DOHH2 (cell line): Measurements from ENCODE around the gene EEF1E1.

Experiments
- H3F3A ChIP-seq: fragments of 200-600 bp; sonication (generic), shearing (Covaris generic); 2 replicates; pipeline ENCODE4 v1.6.0; 2016; ENCODE audit warnings: antibody characterized with exemption, mild to moderate bottlenecking; ENCODE audit not compliant: control insufficient read depth, insufficient read depth
- H3K27ac ChIP-seq: fragments of 200-600 bp; sonication (generic); 2 replicates; pipeline ENCODE4 v1.5.1; 2014; ENCODE audit warnings: low read depth, mild to moderate bottlenecking, low read length, moderate library complexity
- H3K27me3 ChIP-seq: fragments of 200-600 bp; sonication (generic); 2 replicates; pipeline ENCODE4 v1.6.1; 2014; ENCODE audit warnings: mild to moderate bottlenecking, low read length, mixed read lengths; ENCODE audit not compliant: control insufficient read depth
- H3K36me3 ChIP-seq: fragments of 200-600 bp; sonication (generic); 2 replicates; pipeline ENCODE4 v1.6.1; 2014; ENCODE audit warnings: mild to moderate bottlenecking, low read length, moderate library complexity, mixed read lengths; ENCODE audit not compliant: control insufficient read depth
- H3K4me1 ChIP-seq: fragments of 200-600 bp; sonication (generic); 2 replicates; pipeline ENCODE4 v1.6.1; 2014; ENCODE audit warnings: mild to moderate bottlenecking, low read length, mixed read lengths; ENCODE audit not compliant: control insufficient read depth
- H3K4me2 ChIP-seq: fragments of 200-600 bp; sonication (generic); 2 replicates; pipeline ENCODE4 v1.6.0; 2014; ENCODE audit warnings: mild to moderate bottlenecking, low read length, moderate library complexity
- H3K4me3 ChIP-seq: fragments of 200-600 bp; sonication (generic); 2 replicates; pipeline ENCODE4 v1.5.1; 2014; ENCODE audit warnings: mild to moderate bottlenecking, low read length, mixed read lengths
- H3K79me2 ChIP-seq: fragments of 200-600 bp; sonication (generic); 2 replicates; pipeline ENCODE4 v1.6.1; 2014; ENCODE audit warnings: mild to moderate bottlenecking, low read length, mixed read lengths; ENCODE audit not compliant: control insufficient read depth
- H3K9me2 ChIP-seq: fragments of 200-600 bp; sonication (generic); replicated peaks from 2 replicates; pipeline ENCODE4 v1.6.1; 2014; ENCODE audit warnings: mild to moderate bottlenecking, low read length, mixed read lengths; ENCODE audit not compliant: control insufficient read depth
- H3K9me3 ChIP-seq: fragments of 200-600 bp; sonication (generic); 2 replicates; pipeline ENCODE4 v1.6.1; 2014; ENCODE audit warnings: antibody characterized with exemption, low read length, mixed read lengths; ENCODE audit not compliant: control insufficient read depth, insufficient read depth
- H4K20me1 ChIP-seq: fragments of 200-600 bp; sonication (generic); 2 replicates; pipeline ENCODE4 v1.6.0; 2014; ENCODE audit warnings: low read depth, mild to moderate bottlenecking, antibody characterized with exemption, low read length, moderate library complexity; ENCODE audit not compliant: control insufficient read depth, insufficient read depth
- EZH2phosphoT487 ChIP-seq: fragments of 200-600 bp; sonication (generic); IDR thresholded peaks from 2 replicates; pipeline ENCODE4 v1.6.1; 2017; ENCODE audit warnings: borderline replicate concordance, mild to moderate bottlenecking, antibody characterized with exemption, low read length, moderate library complexity, mixed read lengths
- TF ChIP-seq, protein P1 (sequence below): fragments of 200-600 bp; sonication (generic); IDR thresholded peaks from one replicate; pipeline ENCODE4 v1.5.1; 2014; ENCODE audit warnings: antibody characterized with exemption, mild to moderate bottlenecking, low read depth, low read length; ENCODE audit not compliant: poor library complexity, severe bottlenecking

Gene EEF1E1

DNA sequence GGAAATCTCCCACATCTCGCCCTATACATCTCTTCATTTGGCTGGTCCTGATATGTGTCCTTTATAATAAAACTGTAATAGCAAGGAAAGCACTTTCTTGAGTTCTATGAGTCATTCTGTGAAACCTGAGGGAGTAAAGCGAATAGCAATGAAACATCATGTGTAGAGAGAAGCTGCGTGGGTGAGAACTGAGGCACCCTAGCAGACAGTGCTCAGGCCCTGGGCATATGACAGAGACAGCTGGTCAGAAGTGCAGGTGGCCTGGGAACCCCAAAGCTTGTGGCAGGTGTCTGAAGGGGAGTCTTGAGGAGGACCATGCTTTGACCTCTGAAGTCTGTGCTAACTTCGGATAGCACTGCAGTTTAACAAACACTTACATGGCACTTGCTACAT is 36.8 kb downstream of the EEF1E1 start:
- no peak overlapping the region for H3K4me2 ChIP-seq

DNA sequence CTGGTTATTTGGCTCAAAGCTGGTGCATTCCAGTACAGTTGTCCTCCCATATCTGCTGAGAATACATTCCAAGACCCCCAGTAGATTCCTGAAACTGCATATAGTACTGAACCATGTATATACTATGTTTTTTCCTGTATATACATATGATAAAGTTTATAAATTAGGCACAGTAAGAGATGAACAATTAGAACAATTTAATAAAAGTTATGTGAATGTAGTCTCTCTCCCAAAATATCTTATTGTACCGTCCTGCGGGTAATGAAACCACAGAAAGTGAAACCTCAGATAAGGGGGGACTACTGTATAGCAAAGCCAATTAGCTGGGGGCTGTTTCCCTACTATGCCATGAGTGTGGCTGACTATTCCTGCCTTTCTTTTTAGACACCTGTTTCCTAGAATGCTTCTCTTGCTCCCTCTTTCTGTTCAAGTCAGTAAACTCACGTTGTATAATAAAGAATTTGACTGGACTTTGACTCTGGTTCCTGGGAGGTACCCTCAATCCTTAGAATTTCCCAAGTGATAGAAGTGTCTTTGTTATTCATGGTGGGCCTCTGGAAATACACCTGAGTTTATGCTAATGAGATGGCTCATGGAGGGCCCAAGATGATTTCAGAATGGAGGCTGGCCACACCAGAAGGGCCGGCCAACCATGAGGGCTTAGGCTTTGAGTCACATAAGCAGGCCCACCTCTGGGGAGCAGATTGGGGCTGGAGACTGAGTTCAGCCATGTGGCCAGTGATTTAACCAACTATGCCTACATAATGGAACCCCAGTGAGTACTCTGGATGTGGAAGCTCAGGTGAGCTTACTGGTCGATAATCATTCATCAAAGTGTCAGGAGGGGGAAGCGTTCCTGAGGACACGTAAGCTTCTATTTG is 37.5 kb downstream of the EEF1E1 start:
- Histone ChIP-seq H3K27me3 (no peaks in the 10 kb centered on the region), H3F3A (no peaks in the 10 kb centered on the region), H3K79me2 (peaks cover 21% of the 10 kb centered on the region), H3K27ac (peak overlapping the region; percentile 63), H3K4me2 (peak overlapping the region; percentile 94), H3K9me2 (0 out of 2 replicates have a peak, but pooled peaks cover 4% of the 10 kb centered on the region), H3K9me3 (no peaks in the 10 kb centered on the region), H3K4me1 (peaks cover 19% of the 10 kb centered on the region), H3K4me3 (peak overlapping the region; percentile 95), H3K36me3 (peaks cover 18% of the 10 kb centered on the region), H4K20me1 (no peaks in the 10 kb centered on the region)
- TF ChIP-seq, protein P1, sequence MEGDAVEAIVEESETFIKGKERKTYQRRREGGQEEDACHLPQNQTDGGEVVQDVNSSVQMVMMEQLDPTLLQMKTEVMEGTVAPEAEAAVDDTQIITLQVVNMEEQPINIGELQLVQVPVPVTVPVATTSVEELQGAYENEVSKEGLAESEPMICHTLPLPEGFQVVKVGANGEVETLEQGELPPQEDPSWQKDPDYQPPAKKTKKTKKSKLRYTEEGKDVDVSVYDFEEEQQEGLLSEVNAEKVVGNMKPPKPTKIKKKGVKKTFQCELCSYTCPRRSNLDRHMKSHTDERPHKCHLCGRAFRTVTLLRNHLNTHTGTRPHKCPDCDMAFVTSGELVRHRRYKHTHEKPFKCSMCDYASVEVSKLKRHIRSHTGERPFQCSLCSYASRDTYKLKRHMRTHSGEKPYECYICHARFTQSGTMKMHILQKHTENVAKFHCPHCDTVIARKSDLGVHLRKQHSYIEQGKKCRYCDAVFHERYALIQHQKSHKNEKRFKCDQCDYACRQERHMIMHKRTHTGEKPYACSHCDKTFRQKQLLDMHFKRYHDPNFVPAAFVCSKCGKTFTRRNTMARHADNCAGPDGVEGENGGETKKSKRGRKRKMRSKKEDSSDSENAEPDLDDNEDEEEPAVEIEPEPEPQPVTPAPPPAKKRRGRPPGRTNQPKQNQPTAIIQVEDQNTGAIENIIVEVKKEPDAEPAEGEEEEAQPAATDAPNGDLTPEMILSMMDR = no peak
- TF ChIP-seq EZH2phosphoT487 = no peak

More for the DNA sequence above, 36.8 kb downstream of the EEF1E1 start:
- Histone ChIP-seq H3K36me3 (peaks cover 12% of the 10 kb centered on the region), H3K27ac (no peak overlapping the region), H4K20me1 (no peaks in the 10 kb centered on the region), H3K27me3 (no peaks in the 10 kb centered on the region), H3K4me1 (peaks cover 19% of the 10 kb centered on the region), H3K4me3 (peak overlapping the region; percentile 95; the same call in 1 of the 2 replicates), H3K9me2 (0 out of 2 replicates have a peak, but pooled peaks cover 4% of the 10 kb centered on the region), H3K79me2 (peaks cover 21% of the 10 kb centered on the region), H3K9me3 (no peaks in the 10 kb centered on the region), H3F3A (no peaks in the 10 kb centered on the region)
- TF ChIP-seq, protein P1 = no peak
- TF ChIP-seq EZH2phosphoT487 = no peak

DNA sequence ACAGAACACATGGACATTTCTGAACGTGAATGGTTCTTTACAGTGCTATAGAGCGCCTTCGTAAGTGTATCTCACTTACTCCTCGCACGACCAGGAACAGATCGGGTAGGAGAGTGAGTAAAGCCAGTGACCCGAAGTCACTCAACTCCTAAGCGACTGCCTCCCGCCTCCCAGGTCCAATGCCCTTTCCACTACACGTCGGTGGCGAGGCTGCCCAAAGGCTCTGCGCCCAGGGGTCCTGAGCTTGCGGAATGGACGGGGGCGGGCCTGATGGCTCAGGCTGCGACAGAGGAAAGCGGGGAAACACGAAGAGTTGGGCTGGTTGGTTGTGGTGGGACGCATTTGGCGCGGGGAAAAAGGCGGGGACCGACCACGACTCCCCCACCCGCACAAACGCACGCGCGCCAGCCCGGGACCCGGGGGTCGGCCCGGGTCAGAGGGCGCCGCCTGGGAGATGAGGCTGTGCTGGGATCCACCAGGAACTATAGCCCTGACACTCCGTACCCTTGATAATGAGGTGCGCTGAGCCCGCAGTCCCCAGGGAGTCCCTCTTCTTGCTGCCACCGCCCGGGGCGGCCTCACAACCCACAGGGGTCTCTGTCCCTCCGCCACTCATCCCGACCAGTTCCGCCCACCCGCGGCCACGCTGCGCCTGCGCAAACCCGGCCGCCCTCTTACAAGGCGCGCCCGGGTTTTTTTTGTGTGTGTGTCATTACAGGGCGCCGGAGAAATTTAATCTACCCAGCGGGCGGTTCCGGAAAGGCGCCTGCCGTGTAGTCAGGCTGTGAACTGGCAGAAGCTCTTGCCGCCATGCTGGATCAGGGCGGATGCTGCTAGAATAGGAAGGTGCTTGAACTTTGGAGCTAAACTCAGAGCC is 38.3 kb downstream of the EEF1E1 start, which contains the start of gene BLOC1S5:
BLOC1S5 (minus strand) TSS at position 629 of the 877 bp plus-strand sequence; CDS start at position 616, 13 bp downstream.
- Histone ChIP-seq H3K27ac (peak within 1 kb of the TSS; percentile 63), H3K9me2 (0 out of 2 replicates have a peak, but pooled peaks cover 4% of the 10 kb centered on the region), H3K9me3 (no peaks in the 10 kb centered on the region), H3K4me1 (peaks cover 24% of the 10 kb centered on the region), H3K4me2 (peak within 1 kb of the TSS; percentile 94), H3K4me3 (peak within 1 kb of the TSS; percentile 95), H3K36me3 (peaks cover 26% of the 10 kb centered on the region), H3K27me3 (no peaks in the 10 kb centered on the region), H4K20me1 (no peaks in the 10 kb centered on the region), H3K79me2 (peaks cover 21% of the 10 kb centered on the region), H3F3A (peaks cover 2% of the 10 kb centered on the region; the same call in 1 of the 2 replicates)
- no peak for TF ChIP-seq EZH2phosphoT487
- TF ChIP-seq, protein P1 = no peak
